22Rv1 (cell line): ENCODE data around the gene TTN.

ENCODE experiments used
- CTCF ChIP-seq: fragments of 450-650 bp; IDR thresholded peaks from 2 replicates; pipeline ENCODE4 v1.5.1; 2017; ENCODE audit warnings: mild to moderate bottlenecking
- ZFX ChIP-seq: fragments of 450-650 bp; IDR thresholded peaks from 2 replicates; pipeline ENCODE4 v1.6.1; 2017; ENCODE audit warnings: antibody characterized with exemption, borderline replicate concordance

- no peak for TF ChIP-seq CTCF
- TF ChIP-seq ZFX = no peak
Measured at GRCh38 chr2:178499640-178500039, 307.6 kb downstream of the TTN start.
